Parathyroid adenoma (tissue), 2 donors: ENCODE measurements around the gene ETHE1.
A peak's percentile ranks its signal among the peaks of the same experiment; 100 is the strongest.

Source experiments
- H2AFZ ChIP-seq: fragments of 300-600 bp; sonication (generic); one replicate; pipeline ENCODE4 v1.7.0; 2017; ENCODE audit warnings: antibody characterized with exemption, mild to moderate bottlenecking
- H3K27ac ChIP-seq: fragments of 300-600 bp; sonication (generic); one replicate; pipeline ENCODE4 v1.7.0; 2017
- H3K27me3 ChIP-seq: fragments of 300-600 bp; sonication (generic); one replicate; pipeline ENCODE4 v1.7.0; 2017; ENCODE audit warnings: low read length; ENCODE audit not compliant: control insufficient read depth, insufficient read depth
- H3K36me3 ChIP-seq: fragments of 300-600 bp; sonication (generic); one replicate; pipeline ENCODE4 v1.7.0; 2017; ENCODE audit warnings: low read length; ENCODE audit not compliant: control insufficient read depth, insufficient read depth
- H3K4me1 ChIP-seq: fragments of 300-600 bp; sonication (generic); one replicate; pipeline ENCODE4 v1.7.0; 2017; ENCODE audit warnings: control low read depth
- H3K4me2 ChIP-seq: fragments of 300-600 bp; sonication (generic); one replicate; pipeline ENCODE4 v1.7.0; 2017; ENCODE audit warnings: low read length
- H3K4me3 ChIP-seq: fragments of 300-600 bp; sonication (generic); one replicate; pipeline ENCODE4 v1.7.0; 2017; ENCODE audit warnings: low read depth, low read length
- H3K79me2 ChIP-seq: fragments of 300-600 bp; sonication (generic); one replicate; pipeline ENCODE4 v1.7.0; 2017; ENCODE audit warnings: control low read depth
- H3K9ac ChIP-seq: fragments of 300-600 bp; sonication (generic); one replicate; pipeline ENCODE4 v1.7.0; 2017; ENCODE audit warnings: mild to moderate bottlenecking
- H3K9me3 ChIP-seq: fragments of 300-600 bp; sonication (generic); one replicate; pipeline ENCODE4 v1.7.0; 2017; ENCODE audit warnings: low read length; ENCODE audit not compliant: control insufficient read depth
- TF ChIP-seq, protein P1 (sequence below): fragments of 300-600 bp; sonication (generic); IDR thresholded peaks from one replicate; pipeline ENCODE4 v1.7.0; 2017; ENCODE audit warnings: antibody characterized with exemption, mild to moderate bottlenecking
- donor health status: primary hyperparathyroidism.

ETHE1 gene

DNA sequence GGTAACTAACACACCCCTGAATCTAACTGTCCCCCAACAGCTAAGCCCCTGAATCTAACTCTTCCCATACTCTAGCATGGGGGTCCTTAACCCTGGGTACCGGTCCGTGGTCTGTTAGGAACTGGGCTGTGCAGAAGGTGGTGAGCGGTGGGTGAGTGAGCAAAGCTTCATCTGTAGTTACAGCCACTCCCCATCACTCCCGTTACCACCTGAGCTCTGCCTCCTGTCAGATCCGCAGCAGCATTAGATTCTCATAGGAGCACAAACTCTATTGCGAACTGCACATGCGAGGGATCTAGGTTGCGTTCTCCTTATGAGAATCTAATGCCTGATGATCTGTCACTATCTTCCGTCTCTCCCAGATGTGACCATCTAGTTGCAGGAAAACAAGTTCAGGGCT is 16.3 kb downstream of the ETHE1 start:
- Histone ChIP-seq H3K27ac (no peak overlapping the region), H3K4me3 (no peak overlapping the region), H3K79me2 (no peaks in the 10 kb centered on the region), H3K9me3 (no peaks in the 10 kb centered on the region), H3K36me3 (no peaks in the 10 kb centered on the region), H2AFZ (no peak overlapping the region), H3K9ac (no peak overlapping the region), H3K4me2 (no peak overlapping the region), H3K27me3 (no peaks in the 10 kb centered on the region), H3K4me1 (no peaks in the 10 kb centered on the region)
- TF ChIP-seq, protein P1, sequence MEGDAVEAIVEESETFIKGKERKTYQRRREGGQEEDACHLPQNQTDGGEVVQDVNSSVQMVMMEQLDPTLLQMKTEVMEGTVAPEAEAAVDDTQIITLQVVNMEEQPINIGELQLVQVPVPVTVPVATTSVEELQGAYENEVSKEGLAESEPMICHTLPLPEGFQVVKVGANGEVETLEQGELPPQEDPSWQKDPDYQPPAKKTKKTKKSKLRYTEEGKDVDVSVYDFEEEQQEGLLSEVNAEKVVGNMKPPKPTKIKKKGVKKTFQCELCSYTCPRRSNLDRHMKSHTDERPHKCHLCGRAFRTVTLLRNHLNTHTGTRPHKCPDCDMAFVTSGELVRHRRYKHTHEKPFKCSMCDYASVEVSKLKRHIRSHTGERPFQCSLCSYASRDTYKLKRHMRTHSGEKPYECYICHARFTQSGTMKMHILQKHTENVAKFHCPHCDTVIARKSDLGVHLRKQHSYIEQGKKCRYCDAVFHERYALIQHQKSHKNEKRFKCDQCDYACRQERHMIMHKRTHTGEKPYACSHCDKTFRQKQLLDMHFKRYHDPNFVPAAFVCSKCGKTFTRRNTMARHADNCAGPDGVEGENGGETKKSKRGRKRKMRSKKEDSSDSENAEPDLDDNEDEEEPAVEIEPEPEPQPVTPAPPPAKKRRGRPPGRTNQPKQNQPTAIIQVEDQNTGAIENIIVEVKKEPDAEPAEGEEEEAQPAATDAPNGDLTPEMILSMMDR: no peak

DNA sequence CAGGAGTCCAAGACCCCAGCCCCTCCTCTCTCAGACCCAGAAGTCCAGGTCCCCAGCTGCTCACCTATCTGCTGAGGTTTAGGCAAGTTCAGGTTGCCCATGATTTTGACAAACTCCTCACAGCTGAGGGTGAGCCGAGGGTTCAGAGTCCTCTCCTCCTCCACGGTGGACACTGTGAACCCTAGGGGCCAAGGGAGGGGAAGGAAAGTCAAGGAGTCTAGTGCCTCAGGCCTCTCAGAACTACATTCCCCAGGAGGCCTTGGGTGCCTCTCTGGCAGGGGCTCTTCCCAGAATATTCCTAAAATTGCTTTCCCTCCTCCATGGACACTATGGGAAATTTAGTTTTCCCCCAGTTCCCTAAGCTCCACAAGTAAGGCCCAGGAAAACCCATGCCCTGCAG is 19.1 kb downstream of the ETHE1 start:
- Histone ChIP-seq H3K9ac (no peak overlapping the region), H3K9me3 (no peaks in the 10 kb centered on the region), H3K4me1 (peaks cover 6% of the 10 kb centered on the region), H3K36me3 (no peaks in the 10 kb centered on the region), H3K79me2 (no peaks in the 10 kb centered on the region), H3K27me3 (no peaks in the 10 kb centered on the region), H3K4me2 (no peak overlapping the region), H2AFZ (no peak overlapping the region), H3K4me3 (no peak overlapping the region), H3K27ac (no peak overlapping the region)
- TF ChIP-seq, protein P1: no peak

- Histone ChIP-seq H3K27me3 (no peaks in the 10 kb centered on the region), H2AFZ (no peak overlapping the region), H3K27ac (no peak overlapping the region), H3K36me3 (no peaks in the 10 kb centered on the region), H3K4me2 (no peak overlapping the region), H3K9ac (no peak overlapping the region), H3K4me3 (no peak overlapping the region), H3K79me2 (no peaks in the 10 kb centered on the region), H3K9me3 (no peaks in the 10 kb centered on the region), H3K4me1 (peaks cover 6% of the 10 kb centered on the region)
- TF ChIP-seq, protein P1: no peak
Measured at GRCh38 chr19:43506629-43507028, 20.4 kb downstream of the ETHE1 start.

GRCh38 chr19:43505941-43506340 is 21.1 kb downstream of the ETHE1 start:
- Histone ChIP-seq H3K79me2 (no peaks in the 10 kb centered on the region), H3K9me3 (no peaks in the 10 kb centered on the region), H3K27me3 (no peaks in the 10 kb centered on the region), H3K4me1 (peaks cover 6% of the 10 kb centered on the region), H3K4me3 (no peak overlapping the region), H3K4me2 (no peak overlapping the region), H3K9ac (no peak overlapping the region), H3K36me3 (no peaks in the 10 kb centered on the region), H2AFZ (no peak overlapping the region), H3K27ac (no peak overlapping the region)
- TF ChIP-seq, protein P1: no peak

- H3K27ac ChIP-seq: no peak overlapping the region
- peak overlapping the region; percentile 95 for H2AFZ ChIP-seq
- H3K79me2 ChIP-seq: no peaks in the 10 kb centered on the region
- no peaks in the 10 kb centered on the region for H3K9me3 ChIP-seq
- H3K36me3 ChIP-seq: no peaks in the 10 kb centered on the region
- H3K4me2 ChIP-seq: peak overlapping the region; percentile 99
- peaks cover 6% of the 10 kb centered on the region for H3K4me1 ChIP-seq
- H3K4me3 ChIP-seq: peak overlapping the region; percentile 90
- H3K27me3 ChIP-seq: no peaks in the 10 kb centered on the region
- H3K9ac ChIP-seq: no peak overlapping the region
- TF ChIP-seq, protein P1: no peak
Measured at GRCh38 chr19:43505186-43505456, 21.9 kb downstream of the ETHE1 start.
